ENCODE data around the gene EDN1. TPM values are rescaled to one million over a fixed set of nuclear protein-coding genes. Genes with fewer than 3 reads are reported as not detected.
A peak's percentile ranks its signal among the peaks of the same experiment; 100 is the strongest.

The EDN1 gene
- polyA plus RNA-seq, 3 donors: 0.11 to 0.71 TPM; not detected in 1

DNA sequence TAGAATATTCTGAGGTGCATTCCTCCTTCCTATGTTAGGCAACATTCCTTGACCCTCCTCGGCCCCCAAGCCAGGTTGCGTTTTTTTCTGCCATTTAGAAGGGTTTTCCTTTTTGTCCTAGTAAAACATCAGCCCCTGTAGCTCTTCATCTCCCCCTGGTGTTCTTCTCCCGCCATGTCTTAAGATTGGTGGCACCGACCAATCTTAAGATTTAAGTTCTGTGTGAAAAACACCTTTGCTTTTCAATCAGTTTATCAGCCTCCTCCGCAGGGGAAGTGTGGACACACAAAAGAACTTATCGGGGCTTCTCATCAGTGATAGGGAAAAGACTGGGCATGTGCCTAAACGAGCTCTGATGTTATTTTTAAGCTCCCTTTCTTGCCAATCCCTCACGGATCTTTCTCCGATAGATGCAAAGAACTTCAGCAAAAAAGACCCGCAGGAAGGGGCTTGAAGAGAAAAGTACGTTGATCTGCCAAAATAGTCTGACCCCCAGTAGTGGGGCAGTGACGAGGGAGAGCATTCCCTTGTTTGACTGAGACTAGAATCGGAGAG, 719 bp upstream of the EDN1 start:
- whole genome bisulfite sequencing (ENCODE audit: insufficient coverage): 0% methylated on average over 2 of the region's 13 CpGs
- Mint-ChIP-seq H3K9me3 (peaks cover 0 to 2% (median 0%) of the 10 kb centered on the region in 7 donors), H3K27me3 (ENCODE audit: low read depth in 3 of 3) (peaks cover 30 to 40% (median 40%) of the 10 kb centered on the region in 3 donors), H3K4me1 (peaks cover 55% of the 10 kb centered on the region), H3K27ac (peak overlapping the region; percentile 28 to 90 (median 81)), H3K4me3 (peak overlapping the region; percentile 88 to 98), H3K36me3 (peaks cover 0 to 4% of the 10 kb centered on the region in 2 donors)
- Histone ChIP-seq H2AFZ (ENCODE audit: insufficient read depth, low read depth, low read length, poor library complexity, severe bottlenecking) (peak overlapping the region; percentile 81), H3K4me2 (replicated peaks; ENCODE audit: extremely low read depth, low read length, poor library complexity, severe bottlenecking) (peak overlapping the region; percentile 86), H3K36me3 (replicated peaks in 1 of 2; ENCODE audit: control insufficient read depth in 1 of 2, insufficient read depth in 2 of 2, low read length in 2 of 2) (no peaks in the 10 kb centered on the region), H3K4me3 (replicated peaks in 1 of 3; ENCODE audit: low read depth in 2 of 3, low read length in 3 of 3) (peak overlapping the region; percentile 44 to 80 (median 78)), H3K27ac (ENCODE audit: low read depth in 1 of 2, low read length in 2 of 2) (no peak overlapping the region), H3K9me3 (replicated peaks in 1 of 2; ENCODE audit: control insufficient read depth in 1 of 2, insufficient read depth in 1 of 2, low read length in 2 of 2) (no peaks in the 10 kb centered on the region), H3K4me1 (ENCODE audit: control insufficient read depth in 1 of 2, insufficient read depth in 2 of 2, low read length in 2 of 2) (peaks cover 32 to 38% of the 10 kb centered on the region in 2 donors), H3K79me2 (ENCODE audit: insufficient read depth, low read length) (no peaks in the 10 kb centered on the region), H4K20me1 (ENCODE audit: insufficient read depth, low read length) (no peaks in the 10 kb centered on the region), H3K27me3 (ENCODE audit: control insufficient read depth in 2 of 2, insufficient read depth in 2 of 2, low read length in 2 of 2) (peaks cover 24 to 32% of the 10 kb centered on the region in 2 donors), H3K9ac (ENCODE audit: insufficient read depth, low read length, poor library complexity, severe bottlenecking) (peak overlapping the region; percentile 56)
- intact Hi-C loops (cut with micrococcal nuclease): loop anchor here (5.0 kb wide), 2 partner anchors 47 to 632 kb away; no protein-coding TSS in a partner anchor
- TF ChIP-seq, protein P1, sequence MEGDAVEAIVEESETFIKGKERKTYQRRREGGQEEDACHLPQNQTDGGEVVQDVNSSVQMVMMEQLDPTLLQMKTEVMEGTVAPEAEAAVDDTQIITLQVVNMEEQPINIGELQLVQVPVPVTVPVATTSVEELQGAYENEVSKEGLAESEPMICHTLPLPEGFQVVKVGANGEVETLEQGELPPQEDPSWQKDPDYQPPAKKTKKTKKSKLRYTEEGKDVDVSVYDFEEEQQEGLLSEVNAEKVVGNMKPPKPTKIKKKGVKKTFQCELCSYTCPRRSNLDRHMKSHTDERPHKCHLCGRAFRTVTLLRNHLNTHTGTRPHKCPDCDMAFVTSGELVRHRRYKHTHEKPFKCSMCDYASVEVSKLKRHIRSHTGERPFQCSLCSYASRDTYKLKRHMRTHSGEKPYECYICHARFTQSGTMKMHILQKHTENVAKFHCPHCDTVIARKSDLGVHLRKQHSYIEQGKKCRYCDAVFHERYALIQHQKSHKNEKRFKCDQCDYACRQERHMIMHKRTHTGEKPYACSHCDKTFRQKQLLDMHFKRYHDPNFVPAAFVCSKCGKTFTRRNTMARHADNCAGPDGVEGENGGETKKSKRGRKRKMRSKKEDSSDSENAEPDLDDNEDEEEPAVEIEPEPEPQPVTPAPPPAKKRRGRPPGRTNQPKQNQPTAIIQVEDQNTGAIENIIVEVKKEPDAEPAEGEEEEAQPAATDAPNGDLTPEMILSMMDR (IDR thresholded peaks at IDR 0.05): peak; percentile 89
- DNase-seq: peak; percentile 56 to 75 (median 68)

DNA sequence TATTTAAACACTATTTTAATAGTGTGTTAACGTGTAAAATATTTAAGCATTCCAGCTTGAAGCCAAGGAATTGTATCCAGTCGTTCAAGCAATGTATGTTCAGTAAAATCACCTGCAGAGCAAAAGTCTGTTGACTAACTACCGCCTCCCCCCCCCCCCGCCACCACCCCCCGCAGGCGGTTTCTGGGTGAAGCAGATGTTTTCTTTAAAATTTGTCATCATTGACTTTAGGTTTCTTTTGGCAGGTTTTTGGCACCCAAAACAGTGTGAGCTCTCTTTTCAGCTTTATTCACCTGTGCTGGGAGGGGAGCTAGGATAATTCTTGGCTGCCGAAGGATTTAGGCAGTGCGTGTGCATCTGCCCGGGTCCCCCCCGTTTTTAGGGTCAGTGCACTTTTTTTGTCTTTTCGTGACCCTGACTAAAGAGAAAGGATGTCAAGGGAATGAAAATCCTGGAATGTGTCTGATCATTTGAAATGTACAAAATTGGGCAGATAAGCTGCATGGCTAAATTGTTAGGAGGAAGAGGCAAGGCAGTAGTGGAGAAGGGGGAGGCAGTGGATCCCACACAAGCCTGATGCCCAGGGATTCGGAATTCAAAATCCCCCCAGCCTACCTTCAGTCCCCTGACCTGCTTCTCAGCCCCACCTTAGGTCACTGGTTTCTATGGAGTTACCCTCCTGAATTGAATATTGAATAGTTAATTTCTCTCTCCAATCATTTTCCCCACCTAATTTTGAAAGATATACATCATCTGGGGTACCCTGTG, 1.1 kb downstream of the EDN1 start:
- no peaks in the 10 kb centered on the region for H3K9me3 ChIP-seq (replicated peaks in 1 of 2; ENCODE audit: control insufficient read depth in 1 of 2, insufficient read depth in 1 of 2, low read length in 2 of 2)
- peak overlapping the region; percentile 37 to 78 for H3K4me3 Mint-ChIP-seq
- H4K20me1 ChIP-seq (ENCODE audit: insufficient read depth, low read length): no peaks in the 10 kb centered on the region
- no peak overlapping the region for H3K27ac ChIP-seq (ENCODE audit: low read depth in 1 of 2, low read length in 2 of 2)
- H3K4me1 ChIP-seq (ENCODE audit: control insufficient read depth in 1 of 2, insufficient read depth in 2 of 2, low read length in 2 of 2): peaks cover 26 to 28% of the 10 kb centered on the region in 2 donors
- H3K9me3 Mint-ChIP-seq: peaks cover 0 to 2% (median 0%) of the 10 kb centered on the region in 7 donors
- H3K36me3 Mint-ChIP-seq: peaks cover 0 to 4% of the 10 kb centered on the region in 2 donors
- no peak for DNase-seq
- H3K9ac ChIP-seq (ENCODE audit: insufficient read depth, low read length, poor library complexity, severe bottlenecking): no peak overlapping the region
- no peak overlapping the region for H3K4me2 ChIP-seq (replicated peaks; ENCODE audit: extremely low read depth, low read length, poor library complexity, severe bottlenecking)
- intact Hi-C loops (cut with micrococcal nuclease): loop anchor here (5.0 to 10.0 kb wide), 3 partner anchors 66 to 626 kb away; no protein-coding TSS in a partner anchor
- no peak overlapping the region for H2AFZ ChIP-seq (ENCODE audit: insufficient read depth, low read depth, low read length, poor library complexity, severe bottlenecking)
- no peaks in the 10 kb centered on the region for H3K36me3 ChIP-seq (replicated peaks in 1 of 2; ENCODE audit: control insufficient read depth in 1 of 2, insufficient read depth in 2 of 2, low read length in 2 of 2)
- peaks cover 44% of the 10 kb centered on the region for H3K4me1 Mint-ChIP-seq
- peak overlapping the region in 3 of 7 donors; percentile 2 to 66 (median 36) for H3K27ac Mint-ChIP-seq
- 73% methylated on average over 5 of the region's 12 CpGs for WGBS (ENCODE audit: insufficient coverage)
- peaks cover 30 to 41% (median 41%) of the 10 kb centered on the region in 3 donors for H3K27me3 Mint-ChIP-seq (ENCODE audit: low read depth in 3 of 3)
- no peaks in the 10 kb centered on the region for H3K79me2 ChIP-seq (ENCODE audit: insufficient read depth, low read length)
- H3K27me3 ChIP-seq (ENCODE audit: control insufficient read depth in 2 of 2, insufficient read depth in 2 of 2, low read length in 2 of 2): peaks cover 24 to 32% of the 10 kb centered on the region in 2 donors
- no peak overlapping the region for H3K4me3 ChIP-seq (replicated peaks in 1 of 3; ENCODE audit: low read depth in 2 of 3, low read length in 3 of 3)
- TF ChIP-seq, protein P1 (IDR thresholded peaks at IDR 0.05): no peak

Measured in CD14-positive monocyte (primary cell).